Measurements from ENCODE around the gene CD164.
A peak's percentile ranks its signal among the peaks of the same experiment; 100 is the strongest.

The CD164 gene

GRCh38 chr6:109358204-109358603, 24.1 kb downstream of the CD164 start:
- DNase-seq = no peak
- TF ChIP-seq CTCF (IDR thresholded peaks at IDR 0.05) = no peak
- H3K36me3 ChIP-seq = peaks cover 56 to 86% (median 82%) of the 10 kb centered on the region in 3 donors

DNA sequence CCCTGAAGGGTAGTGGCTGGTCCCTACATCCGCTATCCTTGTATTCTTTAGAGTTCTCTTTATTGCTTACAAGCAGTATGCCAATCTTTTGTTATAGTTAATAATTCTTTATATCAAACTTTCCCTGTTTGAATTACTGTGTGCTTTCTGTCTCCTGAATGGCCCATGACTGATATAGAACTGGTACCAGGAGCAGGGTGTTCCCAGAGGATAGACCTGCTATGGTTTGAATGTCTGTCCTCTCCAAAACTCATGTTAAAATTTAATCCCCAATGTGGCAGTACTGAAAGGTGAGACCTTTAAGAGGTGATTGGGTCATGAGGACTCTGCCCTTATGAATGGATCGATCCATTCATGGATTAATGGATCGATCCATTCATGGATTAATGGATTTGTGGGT, 26.0 kb downstream of the CD164 start:
- intact Hi-C loops (cut with DNase I; ENCODE audit: low total_unique reads) = no loop called here

More at GRCh38 chr6:109358204-109358603, 24.1 kb downstream of the CD164 start:
- intact Hi-C loops (cut with DNase I; ENCODE audit: low total_unique reads) = no loop called here
- Histone ChIP-seq H3K27ac (no peak overlapping the region), H3K27me3 (no peaks in the 10 kb centered on the region), H3K4me1 (no peaks in the 10 kb centered on the region), H3K9me3 (no peaks in the 10 kb centered on the region), H3K4me3 (no peak overlapping the region)

GRCh38 chr6:109351231-109352130, 30.8 kb downstream of the CD164 start:
- H3K27ac ChIP-seq = no peak overlapping the region
- peak in 1 of 2 donors; percentile 30 for DNase-seq
- TF ChIP-seq CTCF (IDR thresholded peaks at IDR 0.05) = no peak
- H3K9me3 ChIP-seq = no peaks in the 10 kb centered on the region
- intact Hi-C loops (cut with DNase I; ENCODE audit: low total_unique reads) = no loop called here
- H3K4me3 ChIP-seq = no peak overlapping the region
- peaks cover 19 to 34% (median 22%) of the 10 kb centered on the region in 3 donors for H3K36me3 ChIP-seq
- H3K27me3 ChIP-seq = no peaks in the 10 kb centered on the region
- peaks cover 0 to 19% (median 13%) of the 10 kb centered on the region in 4 donors for H3K4me1 ChIP-seq

More for the DNA sequence above, 26.0 kb downstream of the CD164 start:
- Histone ChIP-seq H3K4me3 (no peak overlapping the region), H3K36me3 (peaks cover 42 to 73% (median 66%) of the 10 kb centered on the region in 3 donors), H3K4me1 (peaks cover 0 to 8% (median 0%) of the 10 kb centered on the region in 4 donors), H3K9me3 (no peaks in the 10 kb centered on the region), H3K27me3 (no peaks in the 10 kb centered on the region), H3K27ac (no peak overlapping the region)
- no peak for DNase-seq
- TF ChIP-seq CTCF (IDR thresholded peaks at IDR 0.05) = no peak

DNA sequence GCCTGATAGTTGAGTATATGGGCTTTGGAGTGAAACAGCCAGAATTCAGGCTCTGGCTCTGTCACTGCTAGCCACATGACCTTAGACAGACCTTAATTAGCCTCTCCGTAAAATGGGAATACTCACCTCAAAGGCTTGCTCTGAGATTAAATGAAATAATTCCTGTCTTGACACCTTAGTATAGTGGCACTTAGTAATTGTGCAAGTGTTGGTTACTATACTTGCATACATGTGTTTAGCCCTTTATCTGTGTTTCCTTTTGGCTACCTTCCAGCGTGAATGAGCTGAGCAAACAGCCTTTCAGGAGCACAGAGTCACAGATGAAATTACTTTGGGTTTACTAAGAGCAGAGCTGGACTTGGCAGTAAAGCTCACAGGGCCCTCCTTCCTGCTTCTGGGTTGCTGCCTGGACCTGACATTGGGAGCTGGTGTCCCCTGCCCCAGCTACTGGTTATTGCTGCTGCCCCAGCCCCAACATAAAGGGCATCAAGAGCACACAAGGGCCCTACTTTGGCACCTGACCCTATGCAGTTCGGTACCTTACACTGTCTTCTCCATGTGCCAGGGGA, 32.8 kb downstream of the CD164 start:
- TF ChIP-seq CTCF (IDR thresholded peaks at IDR 0.05) = no peak
- Histone ChIP-seq H3K4me1 (peaks cover 0 to 19% (median 13%) of the 10 kb centered on the region in 4 donors), H3K27ac (peak overlapping the region in 1 of 2 donors; percentile 6), H3K36me3 (peaks cover 2 to 15% (median 7%) of the 10 kb centered on the region in 3 donors), H3K27me3 (no peaks in the 10 kb centered on the region), H3K9me3 (no peaks in the 10 kb centered on the region), H3K4me3 (no peak overlapping the region)
- intact Hi-C loops (cut with DNase I; ENCODE audit: low total_unique reads) = no loop called here
- no peak for DNase-seq

GRCh38 chr6:109348226-109348625, 34.0 kb downstream of the CD164 start:
- DNase-seq = peak in 1 of 2 donors; percentile 33

More at GRCh38 chr6:109348226-109348625, 34.0 kb downstream of the CD164 start:
- Histone ChIP-seq H3K27ac (no peak overlapping the region), H3K36me3 (peaks cover 0 to 2% (median 1%) of the 10 kb centered on the region in 3 donors), H3K4me1 (peaks cover 0 to 19% (median 13%) of the 10 kb centered on the region in 4 donors), H3K4me3 (no peak overlapping the region), H3K9me3 (no peaks in the 10 kb centered on the region), H3K27me3 (no peaks in the 10 kb centered on the region)
- intact Hi-C loops (cut with DNase I; ENCODE audit: low total_unique reads) = no loop called here
- TF ChIP-seq CTCF (IDR thresholded peaks at IDR 0.05) = no peak
